A549 (cell line): Measurements from ENCODE around the gene ERAP2.

ENCODE experiments used
- CBX2 ChIP-seq: fragments of 200-600 bp; sonication (generic); IDR thresholded peaks from 2 replicates; pipeline ENCODE4 v1.6.1; 2016; ENCODE audit warnings: low read depth, mild to moderate bottlenecking, borderline replicate concordance
- CBX8 ChIP-seq: fragments of 200-600 bp; sonication (generic); IDR thresholded peaks from 2 replicates; pipeline ENCODE4 v1.6.1; 2016
- EP300 ChIP-seq, 2 experiments: fragments of >200 bp; sonication (Bioruptor Twin); formaldehyde crosslinking; IDR thresholded peaks; 2 replicates in 1 of 2; 3 replicates in 1 of 2; pipeline ENCODE4 v1.6.1; 2016 to 2017
- ESRRA ChIP-seq: fragments of 150-350 bp; IDR thresholded peaks from 2 replicates; pipeline ENCODE4 v1.6.1; 2014; ENCODE audit warnings: mild to moderate bottlenecking, low read length, borderline replicate concordance
- FOSL2 ChIP-seq, 2 experiments: fragments of 450-650 bp in 1 of 2; fragments of >200 bp in 1 of 2; sonication (Bioruptor Twin) in 1 of 2; formaldehyde crosslinking; IDR thresholded peaks; 2 replicates each; pipeline versions ENCODE4 v1.5.0 to v1.6.1; 2016 to 2020; ENCODE audit warnings: mild to moderate bottlenecking in 1 of 2, moderate library complexity in 1 of 2
- POLR2A ChIP-seq: IDR thresholded peaks from 2 replicates; pipeline ENCODE4 v1.6.1; 2012; ENCODE audit warnings: mild to moderate bottlenecking, low read length
- POLR2AphosphoS2 ChIP-seq: conservative IDR thresholded peaks from 2 replicates; pipeline ENCODE4 v1.6.1; 2012; ENCODE audit warnings: low read length, improper control_type of control experiment, inconsistent platforms
- RAD21 ChIP-seq, 2 experiments: fragments of >200 bp in 1 of 2; sonication (Bioruptor Twin) in 1 of 2; formaldehyde crosslinking in 1 of 2; IDR thresholded peaks in 1 of 2; conservative IDR thresholded peaks in 1 of 2; 2 replicates in 1 of 2; 3 replicates in 1 of 2; pipeline ENCODE4 v1.6.1; 2012 to 2018; ENCODE audit warnings: inconsistent platforms in 1 of 2
- RFX5 ChIP-seq: fragments of 450-650 bp; IDR thresholded peaks from 2 replicates; pipeline ENCODE4 v1.7.1; 2014; ENCODE audit warnings: antibody characterized with exemption, mild to moderate bottlenecking, moderate library complexity
- TP53 ChIP-seq: fragments of 250-450 bp; sonication (Bioruptor Pico); IDR thresholded peaks from 2 replicates; pipeline ENCODE4 v1.5.0; 2021; ENCODE audit warnings: mild to moderate bottlenecking, moderate library complexity
- ZC3H11A ChIP-seq: fragments of 450-650 bp; IDR thresholded peaks from 2 replicates; pipeline ENCODE4 v1.6.1; 2014; ENCODE audit warnings: antibody characterized with exemption, mild to moderate bottlenecking
- ZSCAN20 ChIP-seq: fragments of 250-450 bp; sonication (Bioruptor Pico); IDR thresholded peaks from 2 replicates; pipeline ENCODE4 v1.8.0; 2022; ENCODE audit warnings: mild to moderate bottlenecking, moderate library complexity
- TF ChIP-seq, protein P1 (sequence below): fragments of >200 bp; sonication (Bioruptor Twin); formaldehyde crosslinking; IDR thresholded peaks from 3 replicates; pipeline ENCODE4 v1.5.1; 2016

DNA sequence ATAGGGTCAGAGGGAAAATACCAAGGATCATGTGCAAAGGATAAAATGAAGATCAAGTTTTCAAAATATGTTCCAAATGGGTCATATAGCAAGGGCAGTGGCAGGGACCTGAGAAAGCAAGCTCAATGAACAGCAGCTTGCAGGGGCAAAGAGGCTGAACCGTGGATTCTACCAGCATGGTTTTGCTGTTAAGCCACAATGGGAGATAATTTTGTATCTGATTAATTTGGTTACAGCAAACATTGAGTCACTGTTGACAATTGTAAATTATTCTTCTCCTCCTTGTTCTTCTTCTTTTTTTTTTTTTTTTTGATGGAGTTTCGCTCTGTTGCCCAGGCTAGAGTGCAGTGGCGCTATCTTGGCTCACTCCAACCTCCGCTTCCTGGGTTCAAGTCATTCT lies 18.4 kb upstream of the ERAP2 start:
- TF ChIP-seq RFX5 (no peak), RAD21 (conservative IDR thresholded peaks at IDR 0.05 in 1 of 2, IDR thresholded peaks at IDR 0.05 in 1 of 2) (no peak), ZC3H11A (no peak), POLR2A (no peak), CBX8 (no peak), EP300 (IDR thresholded peaks at IDR 0.05) (no peak), FOSL2 (IDR thresholded peaks at IDR 0.05) (no peak), FOSL2 (CRISPR knock-in tag; IDR thresholded peaks at IDR 0.05) (no peak), ZSCAN20 (no peak), CBX2 (no peak), ESRRA (no peak), POLR2AphosphoS2 (no peak), TP53 (no peak)
- TF ChIP-seq, protein P1, sequence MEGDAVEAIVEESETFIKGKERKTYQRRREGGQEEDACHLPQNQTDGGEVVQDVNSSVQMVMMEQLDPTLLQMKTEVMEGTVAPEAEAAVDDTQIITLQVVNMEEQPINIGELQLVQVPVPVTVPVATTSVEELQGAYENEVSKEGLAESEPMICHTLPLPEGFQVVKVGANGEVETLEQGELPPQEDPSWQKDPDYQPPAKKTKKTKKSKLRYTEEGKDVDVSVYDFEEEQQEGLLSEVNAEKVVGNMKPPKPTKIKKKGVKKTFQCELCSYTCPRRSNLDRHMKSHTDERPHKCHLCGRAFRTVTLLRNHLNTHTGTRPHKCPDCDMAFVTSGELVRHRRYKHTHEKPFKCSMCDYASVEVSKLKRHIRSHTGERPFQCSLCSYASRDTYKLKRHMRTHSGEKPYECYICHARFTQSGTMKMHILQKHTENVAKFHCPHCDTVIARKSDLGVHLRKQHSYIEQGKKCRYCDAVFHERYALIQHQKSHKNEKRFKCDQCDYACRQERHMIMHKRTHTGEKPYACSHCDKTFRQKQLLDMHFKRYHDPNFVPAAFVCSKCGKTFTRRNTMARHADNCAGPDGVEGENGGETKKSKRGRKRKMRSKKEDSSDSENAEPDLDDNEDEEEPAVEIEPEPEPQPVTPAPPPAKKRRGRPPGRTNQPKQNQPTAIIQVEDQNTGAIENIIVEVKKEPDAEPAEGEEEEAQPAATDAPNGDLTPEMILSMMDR, result no peak
